HepG2 (cell line): ENCODE measurements around the gene CHCHD3. TPM values are rescaled to one million over a fixed set of nuclear protein-coding genes. Genes with fewer than 3 reads are reported as not detected.

Source experiments
- ATAC-seq: fragments of 200-7000 bp; cut with Tn5 transposase; 3 replicates; pipeline ENCODE4 v1.9.1; 2020; ENCODE audit warnings: mild to moderate bottlenecking, moderate library complexity
- BruUV-seq: library from RNA; stranded (reverse); fragments of 400-500 nt; replicated peaks from 2 replicates; lab custom pipeline; 2021; lab: Mats Ljungman, UMichigan
- CTCF ChIA-PET: fragments of 300-600 bp; formaldehyde crosslinking; extraction: SDS; loops from one replicate; lab custom pipeline; 2021; ENCODE audit warnings: low total read pairs, inconsistent platforms, low intra/inter-chr PET ratio; lab: Yijun Ruan, JAX
- POLR2A ChIA-PET: fragments of 350-600 bp; sonication (Branson Sonifier 250); formaldehyde crosslinking; loops from one replicate; lab custom pipeline; 2020; ENCODE audit warnings: antibody characterized with exemption, inconsistent platforms; lab: Yijun Ruan, JAX
- DNase-seq: peaks from one replicate; pipeline ENCODE4 v3.0.0-alpha.2; 2015; ENCODE audit warnings: low spot score
- FAIRE-seq: peaks from 3 replicates; lab custom pipeline; 2011; peaks lifted over from hg19 to GRCh38; lab: Jason Lieb, UNC
- H2AFZ ChIP-seq: one replicate; pipeline ENCODE4 v1.6.1; 2011; ENCODE audit warnings: low read length, inconsistent platforms
- H3K27ac ChIP-seq: fragments of 300-600 bp; 3 replicates; pipeline ENCODE4 v1.8.0; 2011; ENCODE audit warnings: mixed run types, mild to moderate bottlenecking, mixed read lengths, low read length, inconsistent platforms; ENCODE audit not compliant: insufficient read depth; ENCODE audit errors: extremely low read length
- H3K27me3 ChIP-seq, 2 experiments: fragments of 200-600 bp in 1 of 2; 2 replicates in 1 of 2; 3 replicates in 1 of 2; pipeline versions ENCODE4 v1.6.0 to v1.8.0; 2011; ENCODE audit warnings: low read length in 2 of 2, mild to moderate bottlenecking in 2 of 2, moderate library complexity in 2 of 2, inconsistent platforms in 1 of 2; ENCODE audit not compliant: insufficient read depth in 2 of 2, control insufficient read depth in 1 of 2
- H3K36me3 ChIP-seq, 2 experiments: fragments of 200-600 bp in 1 of 2; replicated peaks in 1 of 2; 2 replicates in 1 of 2; 3 replicates in 1 of 2; pipeline versions ENCODE4 v1.5.1 to v1.8.0; 2011; ENCODE audit warnings: low read length in 2 of 2, inconsistent platforms in 1 of 2; ENCODE audit not compliant: insufficient read depth in 2 of 2, control insufficient read depth in 1 of 2
- H3K4me1 ChIP-seq: 2 replicates; pipeline ENCODE4 v1.5.1; 2012; ENCODE audit warnings: low read length, inconsistent platforms; ENCODE audit not compliant: insufficient read depth
- H3K4me2 ChIP-seq: 2 replicates; pipeline ENCODE4 v1.6.0; 2011; ENCODE audit warnings: low read depth, low read length, inconsistent platforms
- H3K4me3 ChIP-seq, 3 experiments: fragments of 200-600 bp in 1 of 3; sonication (generic), shearing (Covaris generic) in 1 of 3; replicated peaks in 1 of 3; 2 replicates each; pipeline ENCODE4 v1.5.1; 2011 to 2016; ENCODE audit warnings: low read length in 3 of 3, inconsistent platforms in 2 of 3, low read depth in 2 of 3, mild to moderate bottlenecking in 2 of 3, control low read depth in 1 of 3, mixed read lengths in 1 of 3; ENCODE audit not compliant: insufficient read depth in 1 of 3
- H3K79me2 ChIP-seq: one replicate; pipeline ENCODE4 v1.6.1; 2011; ENCODE audit warnings: low read length, inconsistent platforms; ENCODE audit not compliant: insufficient read depth
- H3K9ac ChIP-seq: 2 replicates; pipeline ENCODE4 v1.6.0; 2011; ENCODE audit warnings: mild to moderate bottlenecking, low read depth, low read length, inconsistent platforms; ENCODE audit not compliant: insufficient read depth
- H3K9me3 ChIP-seq: 2 replicates; pipeline ENCODE4 v1.5.1; 2012; ENCODE audit warnings: mild to moderate bottlenecking, low read length
- H4K20me1 ChIP-seq: 2 replicates; pipeline ENCODE4 v1.6.0; 2011; ENCODE audit warnings: inconsistent platforms, mild to moderate bottlenecking, low read length, moderate library complexity; ENCODE audit not compliant: insufficient read depth
- CCDC6 ChIP-seq: sonication (generic); formaldehyde crosslinking; IDR thresholded peaks from 2 replicates; pipeline ENCODE4 v1.8.1; 2022; ENCODE audit warnings: mild to moderate bottlenecking, missing genetic modification reagents, moderate library complexity
- CREBL2 ChIP-seq: sonication (generic); formaldehyde crosslinking; IDR thresholded peaks from 2 replicates; pipeline ENCODE4 v1.8.1; 2023; ENCODE audit warnings: missing genetic modification reagents, mild to moderate bottlenecking, borderline replicate concordance
- ELF4 ChIP-seq: sonication (generic); formaldehyde crosslinking; IDR thresholded peaks from 2 replicates; pipeline ENCODE4 v1.5.0; 2020; ENCODE audit warnings: missing genetic modification reagents, mild to moderate bottlenecking, moderate library complexity, borderline replicate concordance
- TGIF2 ChIP-seq: IDR thresholded peaks from 2 replicates; pipeline ENCODE4 v1.6.1; 2016; ENCODE audit warnings: control low read depth, missing compliant biosample characterization
- ZNF281 ChIP-seq: sonication (generic); formaldehyde crosslinking; IDR thresholded peaks from 2 replicates; pipeline ENCODE4 v1.4.0; 2020; ENCODE audit warnings: missing genetic modification reagents, borderline replicate concordance
- ZNF350 ChIP-seq: sonication (generic); formaldehyde crosslinking; IDR thresholded peaks from 2 replicates; pipeline ENCODE4 v1.4.0; 2020; ENCODE audit warnings: mild to moderate bottlenecking, low read depth, missing genetic modification reagents, borderline replicate concordance
- WGBS: methylation state at CpG from one replicate; pipeline ENCODE4 v1.1.6; 2017; ENCODE audit warnings: low lambda C conversion rate; 5-methylcytosine and 5-hydroxymethylcytosine counted together
- in situ Hi-C: cut with HindIII; loops from 2 replicates; pipeline ENCODE4 v1.10.0; 2017; ENCODE audit warnings: low pct_unique_long_range_greater_than_20kb; ENCODE audit not compliant: extremely low pct_ligation_motif_present
- intact Hi-C: fragments of 100-400 bp; cut with micrococcal nuclease; formaldehyde crosslinking; loops from one replicate; pipeline ENCODE4 v1.10.0; 2022; ENCODE audit not compliant: unreplicated experiment
- polyA plus RNA-seq, 8 experiments: library from polyadenylated mRNA; depleted of rRNA in 3 of 8; stranded (reverse) in 7 of 8; unstranded in 1 of 8; fragments of >200 nt; fragmentation: Illumina TruSeq in 4 of 8; extraction: Trizol in 4 of 8; gene quantifications; 2 replicates each; pipeline versions ENCODE4 v1.2.1 to v1.2.3, GENCODE V29; 2011 to 2016; ENCODE audit warnings: low read depth in 4 of 8, missing spikeins in 1 of 8, mixed read lengths in 1 of 8; ENCODE audit not compliant: insufficient read depth in 1 of 8
- total RNA-seq, 5 experiments: library from RNA; depleted of rRNA; stranded (reverse); fragments of >200 nt; fragmentation: Illumina TruSeq; extraction: Trizol; gene quantifications; 2 replicates each; pipeline ENCODE4 v1.2.3, GENCODE V29; 2016; ENCODE audit warnings: low read depth in 1 of 5

CHCHD3 gene
- total and polyA plus RNA-seq, 2 of the 13 experiments (the other 11 are each of a cell fraction or from before 2014, with no cell fraction given) = 32.7 to 86.8 TPM

GRCh38 chr7:133011746-133012145 is 70.1 kb downstream of the CHCHD3 start:
- H3K9ac ChIP-seq = no peak overlapping the region
- ChIA-PET POLR2A (no interaction called here), CTCF (no interaction called here)
- intact Hi-C loops (no loop called here), in situ Hi-C loops (no loop called here)
- DNase-seq = no peak
- H3K79me2 ChIP-seq = no peaks in the 10 kb centered on the region
- no peaks in the 10 kb centered on the region for H3K9me3 ChIP-seq
- peaks cover 0 to 2% of the 10 kb centered on the region in 2 experiments; a peak in 1 of 5 replicates for H3K36me3 ChIP-seq
- H3K4me1 ChIP-seq = no peaks in the 10 kb centered on the region
- no peak overlapping the region for H3K4me2 ChIP-seq
- no peak for FAIRE-seq
- 96% methylated on average over 5 of the region's 5 CpGs for WGBS
- H3K27ac ChIP-seq = no peak overlapping the region
- ATAC-seq = no peak
- H3K27me3 ChIP-seq = no peaks in the 10 kb centered on the region
- no peak overlapping the region for H2AFZ ChIP-seq
- no peaks in the 10 kb centered on the region for H4K20me1 ChIP-seq
- H3K4me3 ChIP-seq = no peak overlapping the region
- TF ChIP-seq ZNF281 (CRISPR knock-in tag) = no peak
- no peak for TF ChIP-seq CCDC6 (CRISPR knock-in tag)
- no peak for TF ChIP-seq ELF4 (CRISPR knock-in tag)
- no peak for TF ChIP-seq ZNF350 (CRISPR knock-in tag)
- TF ChIP-seq CREBL2 (CRISPR knock-in tag) = no peak
- TF ChIP-seq TGIF2 (CRISPR knock-in tag) = no peak
- TF ChIP-seq, all 625 proteins: peak for 0
- no TSS peak for BruUV-seq
